ENCODE measurements around the gene WEE1.
A peak's percentile ranks its signal among the peaks of the same experiment; 100 is the strongest.
"Not testable (repeated sequence)": the region's sequence is repeated elsewhere in the genome, so short reads cannot be mapped to it uniquely, and the experiment has no call there.

Gene WEE1

GRCh38 chr11:9533736-9534473, 39.6 kb upstream of the WEE1 start:
- no peak for TF ChIP-seq CTCF (IDR thresholded peaks at IDR 0.05; ENCODE audit: low read depth, low read length, missing control alignments)
- DNase-seq = no peak
- in situ Hi-C loops (cut with HindIII; ENCODE audit: low pct_ligation_motif_present, low sequenced_read_pairs) = no loop called here
- Histone ChIP-seq H3K4me3 (ENCODE audit: low read depth, low read length) (no peak overlapping the region), H3K27ac (no peak overlapping the region), H3K36me3 (replicated peaks) (no peaks in the 10 kb centered on the region), H3K27me3 (replicated peaks) (no peaks in the 10 kb centered on the region)

GRCh38 chr11:9535189-9535781, 38.2 kb upstream of the WEE1 start:
- in situ Hi-C loops (cut with HindIII; ENCODE audit: low pct_ligation_motif_present, low sequenced_read_pairs) = no loop called here
- H3K27ac ChIP-seq = no peak overlapping the region
- DNase-seq = peak; percentile 36
- H3K27me3 ChIP-seq (replicated peaks) = no peaks in the 10 kb centered on the region
- H3K4me3 ChIP-seq (ENCODE audit: low read depth, low read length) = no peak overlapping the region
- peak; percentile 88 for TF ChIP-seq CTCF (IDR thresholded peaks at IDR 0.05; ENCODE audit: low read depth, low read length, missing control alignments)
- no peaks in the 10 kb centered on the region for H3K36me3 ChIP-seq (replicated peaks)

- Histone ChIP-seq H3K27me3 (replicated peaks) (no peaks in the 10 kb centered on the region), H3K27ac (no peak overlapping the region), H3K36me3 (replicated peaks) (no peaks in the 10 kb centered on the region), H3K4me3 (ENCODE audit: low read depth, low read length) (no peak overlapping the region)
- DNase-seq = no peak
- in situ Hi-C loops (cut with HindIII; ENCODE audit: low pct_ligation_motif_present, low sequenced_read_pairs) = no loop called here
- no peak for TF ChIP-seq CTCF (IDR thresholded peaks at IDR 0.05; ENCODE audit: low read depth, low read length, missing control alignments)
Observed at GRCh38 chr11:9538548-9538947, 34.9 kb upstream of the WEE1 start.

DNA sequence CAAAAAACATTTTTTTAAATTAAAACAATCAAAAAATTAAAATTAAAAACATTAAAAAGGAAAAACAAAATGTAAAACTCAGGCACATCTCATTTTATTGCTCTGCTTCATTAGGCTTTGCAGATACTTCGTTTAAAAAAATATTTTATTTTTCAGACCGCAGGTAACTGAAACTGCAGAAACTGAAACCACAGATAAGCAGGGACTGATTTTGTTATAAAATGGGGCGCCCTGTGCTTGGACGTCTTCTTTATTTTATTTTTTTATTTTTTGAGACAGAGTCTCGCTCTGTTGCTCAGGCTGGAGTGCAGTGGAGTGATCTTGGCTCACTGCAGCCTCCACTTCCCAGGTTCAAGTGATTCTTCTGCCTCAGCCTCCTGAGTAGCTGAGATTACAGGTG, 24.3 kb upstream of the WEE1 start:
- in situ Hi-C loops (cut with HindIII; ENCODE audit: low pct_ligation_motif_present, low sequenced_read_pairs); H3K36me3 ChIP-seq (replicated peaks); H3K27me3 ChIP-seq (replicated peaks); H3K27ac ChIP-seq; DNase-seq; H3K4me3 ChIP-seq (ENCODE audit: low read depth, low read length): not testable (repeated sequence)

- no peak overlapping the region for H3K27ac ChIP-seq
- no peak overlapping the region for H3K4me3 ChIP-seq (ENCODE audit: low read depth, low read length)
- in situ Hi-C loops (cut with HindIII; ENCODE audit: low pct_ligation_motif_present, low sequenced_read_pairs) = no loop called here
- H3K36me3 ChIP-seq (replicated peaks) = no peaks in the 10 kb centered on the region
- DNase-seq = no peak
- H3K27me3 ChIP-seq (replicated peaks) = no peaks in the 10 kb centered on the region
- TF ChIP-seq CTCF (IDR thresholded peaks at IDR 0.05; ENCODE audit: low read depth, low read length, missing control alignments) = no peak
Observed at GRCh38 chr11:9550191-9550628, 23.3 kb upstream of the WEE1 start.

- no peak for DNase-seq
- Histone ChIP-seq H3K4me3 (ENCODE audit: low read depth, low read length) (no peak overlapping the region), H3K36me3 (replicated peaks) (no peaks in the 10 kb centered on the region), H3K27ac (no peak overlapping the region), H3K27me3 (replicated peaks) (no peaks in the 10 kb centered on the region)
- TF ChIP-seq CTCF (IDR thresholded peaks at IDR 0.05; ENCODE audit: low read depth, low read length, missing control alignments) = no peak
- in situ Hi-C loops (cut with HindIII; ENCODE audit: low pct_ligation_motif_present, low sequenced_read_pairs) = no loop called here
Observed at GRCh38 chr11:9561279-9561982, 12.0 kb upstream of the WEE1 start.
